ENCODE results near the gene SLC9A7. TPM values are rescaled to one million over a fixed set of nuclear protein-coding genes. Genes with fewer than 3 reads are reported as not detected.

Gene SLC9A7
- polyA plus RNA-seq, 1 experiment: 21.5 TPM

- DNase-seq (ENCODE audit: low read depth): peak; percentile 9
- TF ChIP-seq, protein P1, sequence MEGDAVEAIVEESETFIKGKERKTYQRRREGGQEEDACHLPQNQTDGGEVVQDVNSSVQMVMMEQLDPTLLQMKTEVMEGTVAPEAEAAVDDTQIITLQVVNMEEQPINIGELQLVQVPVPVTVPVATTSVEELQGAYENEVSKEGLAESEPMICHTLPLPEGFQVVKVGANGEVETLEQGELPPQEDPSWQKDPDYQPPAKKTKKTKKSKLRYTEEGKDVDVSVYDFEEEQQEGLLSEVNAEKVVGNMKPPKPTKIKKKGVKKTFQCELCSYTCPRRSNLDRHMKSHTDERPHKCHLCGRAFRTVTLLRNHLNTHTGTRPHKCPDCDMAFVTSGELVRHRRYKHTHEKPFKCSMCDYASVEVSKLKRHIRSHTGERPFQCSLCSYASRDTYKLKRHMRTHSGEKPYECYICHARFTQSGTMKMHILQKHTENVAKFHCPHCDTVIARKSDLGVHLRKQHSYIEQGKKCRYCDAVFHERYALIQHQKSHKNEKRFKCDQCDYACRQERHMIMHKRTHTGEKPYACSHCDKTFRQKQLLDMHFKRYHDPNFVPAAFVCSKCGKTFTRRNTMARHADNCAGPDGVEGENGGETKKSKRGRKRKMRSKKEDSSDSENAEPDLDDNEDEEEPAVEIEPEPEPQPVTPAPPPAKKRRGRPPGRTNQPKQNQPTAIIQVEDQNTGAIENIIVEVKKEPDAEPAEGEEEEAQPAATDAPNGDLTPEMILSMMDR (IDR thresholded peaks at IDR 0.05; ENCODE audit: insufficient read depth, low read depth, low read length): no peak
- H3K27me3 ChIP-seq (ENCODE audit: control insufficient read depth, insufficient read depth, low read length): no peaks in the 10 kb centered on the region
- no peaks in the 10 kb centered on the region for H3K36me3 ChIP-seq (ENCODE audit: control insufficient read depth, insufficient read depth, low read length)
- no peak overlapping the region for H3K4me3 ChIP-seq (ENCODE audit: low read depth, low read length)
- ChIA-PET CTCF (no interaction called here), POLR2A (interaction anchor here (0.7 kb wide), 1 partner anchor 11 kb away, joined by 6 read pairs; no protein-coding TSS in a partner anchor)
Observed at GRCh38 chrX:46713672-46714490, 45.0 kb downstream of the SLC9A7 start.

DNA sequence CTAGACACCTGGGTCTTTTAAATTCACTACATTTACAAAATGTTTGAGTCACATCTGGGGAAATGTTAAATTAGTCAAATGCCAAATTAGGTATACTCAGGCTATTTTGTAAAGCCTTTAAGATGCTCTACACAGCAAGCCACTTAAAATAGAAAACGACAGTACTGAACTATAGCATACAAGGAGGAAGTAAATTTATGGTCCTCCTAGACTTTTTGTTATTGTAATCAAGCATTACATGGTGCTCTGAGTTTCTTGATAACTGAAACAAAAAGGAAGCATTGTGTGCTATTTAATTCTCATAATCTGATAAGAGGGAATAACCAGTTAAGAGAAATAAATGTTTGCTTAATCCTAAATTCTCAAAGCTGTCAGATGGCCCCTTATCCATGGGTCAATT is 46.2 kb downstream of the SLC9A7 start:
- TF ChIP-seq, protein P1 (IDR thresholded peaks at IDR 0.05; ENCODE audit: insufficient read depth, low read depth, low read length): no peak
- ChIA-PET POLR2A (no interaction called here), CTCF (no interaction called here)
- Histone ChIP-seq H3K27me3 (ENCODE audit: control insufficient read depth, insufficient read depth, low read length) (no peaks in the 10 kb centered on the region), H3K36me3 (ENCODE audit: control insufficient read depth, insufficient read depth, low read length) (no peaks in the 10 kb centered on the region), H3K4me3 (ENCODE audit: low read depth, low read length) (no peak overlapping the region)
- DNase-seq (ENCODE audit: low read depth): no peak

DNA sequence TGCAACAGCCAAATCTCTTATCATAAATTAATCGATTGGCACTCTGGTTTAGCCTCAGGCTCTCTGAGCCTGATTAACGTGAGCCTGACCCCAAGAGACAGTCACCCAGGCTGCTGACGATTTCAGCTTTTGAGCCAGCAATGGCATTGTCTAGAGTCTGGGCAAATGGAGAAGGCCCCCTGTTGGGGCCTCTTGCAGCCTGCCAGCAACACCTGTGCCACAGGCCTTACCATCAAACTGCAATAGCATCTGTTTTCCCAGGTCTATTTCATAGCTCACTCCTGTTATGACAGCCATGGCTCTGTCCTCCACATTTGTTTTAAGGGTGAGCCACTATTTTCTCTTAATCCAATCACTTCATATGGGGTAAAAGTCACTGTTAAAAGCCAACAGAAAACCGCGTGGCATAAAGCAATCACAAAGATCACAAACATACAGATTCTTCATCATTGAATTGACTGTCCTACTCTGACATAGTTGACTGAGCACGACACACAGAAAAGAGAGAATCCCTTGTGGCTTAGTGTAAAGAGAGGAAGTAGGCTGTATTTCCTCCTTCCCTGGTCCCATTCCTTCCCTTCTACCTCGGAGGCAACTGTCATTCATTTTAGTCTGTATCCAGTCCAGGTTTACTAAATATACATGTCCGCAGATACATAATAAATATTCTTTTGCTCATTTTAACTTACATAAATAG is 47.8 kb downstream of the SLC9A7 start:
- no peak overlapping the region for H3K4me3 ChIP-seq (ENCODE audit: low read depth, low read length)
- TF ChIP-seq, protein P1 (IDR thresholded peaks at IDR 0.05; ENCODE audit: insufficient read depth, low read depth, low read length): no peak
- DNase-seq (ENCODE audit: low read depth): no peak
- no peaks in the 10 kb centered on the region for H3K36me3 ChIP-seq (ENCODE audit: control insufficient read depth, insufficient read depth, low read length)
- CTCF ChIA-PET: no interaction called here
- POLR2A ChIA-PET: no interaction called here
- no peaks in the 10 kb centered on the region for H3K27me3 ChIP-seq (ENCODE audit: control insufficient read depth, insufficient read depth, low read length)

DNA sequence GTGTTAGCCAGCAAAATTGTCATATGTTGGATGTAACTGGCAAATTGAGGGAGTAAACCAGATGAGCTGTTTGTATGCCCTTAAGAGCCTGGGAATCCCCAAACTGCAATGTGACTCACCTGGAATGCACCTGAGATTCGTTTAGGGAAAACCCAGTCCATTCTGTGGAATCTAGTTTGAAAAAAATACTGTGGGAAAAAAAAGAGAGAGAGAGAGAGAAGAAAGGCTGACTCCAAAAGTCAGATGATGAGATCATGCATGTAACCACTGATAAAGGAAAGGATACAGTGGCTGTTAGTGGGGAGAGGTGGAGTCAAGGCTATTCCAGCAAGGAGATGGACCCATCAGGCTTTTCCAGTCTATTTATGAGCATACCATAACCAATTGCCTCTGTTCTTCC is 48.5 kb downstream of the SLC9A7 start:
- TF ChIP-seq, protein P1 (IDR thresholded peaks at IDR 0.05; ENCODE audit: insufficient read depth, low read depth, low read length): no peak
- H3K36me3 ChIP-seq (ENCODE audit: control insufficient read depth, insufficient read depth, low read length): no peaks in the 10 kb centered on the region
- CTCF ChIA-PET: interaction anchor here (0.5 kb wide), 1 partner anchor 223 kb away, joined by 3 read pairs; no protein-coding TSS in a partner anchor
- H3K4me3 ChIP-seq (ENCODE audit: low read depth, low read length): no peak overlapping the region
- no peak for DNase-seq (ENCODE audit: low read depth)
- H3K27me3 ChIP-seq (ENCODE audit: control insufficient read depth, insufficient read depth, low read length): no peaks in the 10 kb centered on the region
- POLR2A ChIA-PET: no interaction called here

DNA sequence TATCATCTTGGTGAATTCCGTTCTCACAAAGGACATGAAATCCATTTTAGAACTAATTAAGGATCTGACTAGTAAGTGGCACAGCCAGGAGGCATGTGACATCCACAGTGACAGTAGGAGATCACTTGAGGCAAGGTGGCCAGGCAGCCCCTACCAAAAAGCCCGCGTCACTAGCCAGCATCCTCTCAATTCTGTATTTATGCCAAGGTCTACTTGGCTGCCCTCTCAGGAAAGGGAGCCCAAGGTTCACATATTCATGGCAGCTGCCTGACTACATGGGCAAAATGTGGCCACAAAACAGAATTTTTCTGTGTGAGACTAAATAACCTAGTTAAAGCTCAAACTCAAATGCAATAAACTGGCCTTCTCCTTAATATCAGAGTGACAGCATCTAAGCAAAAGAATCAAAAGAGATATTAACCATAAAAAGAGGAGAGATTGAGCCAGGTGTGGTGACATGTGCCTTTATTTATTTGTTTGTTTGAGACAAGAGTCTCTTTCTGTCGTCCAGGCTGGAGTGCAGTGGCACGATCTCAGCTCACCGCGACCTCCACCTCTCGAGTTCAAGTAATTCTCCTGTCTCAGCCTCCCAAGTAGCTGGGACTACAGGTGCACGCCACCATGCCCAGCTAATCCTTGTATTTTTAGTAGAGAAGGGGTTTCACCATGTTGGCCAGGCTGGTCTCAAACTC is 51.5 kb downstream of the SLC9A7 start:
- Histone ChIP-seq H3K27me3 (ENCODE audit: control insufficient read depth, insufficient read depth, low read length) (no peaks in the 10 kb centered on the region), H3K4me3 (ENCODE audit: low read depth, low read length) (no peak overlapping the region), H3K36me3 (ENCODE audit: control insufficient read depth, insufficient read depth, low read length) (no peaks in the 10 kb centered on the region)
- TF ChIP-seq, protein P1 (IDR thresholded peaks at IDR 0.05; ENCODE audit: insufficient read depth, low read depth, low read length): no peak
- ChIA-PET POLR2A (no interaction called here), CTCF (no interaction called here)
- no peak for DNase-seq (ENCODE audit: low read depth)

Data from BJ (cell line).